K562 (cell line): ENCODE measurements around the gene ZNF500. TPM values are rescaled to one million over a fixed set of nuclear protein-coding genes. Genes with fewer than 3 reads are reported as not detected.

Source experiments
- ATAC-seq: fragments of 200-7000 bp; cut with Tn5 transposase; 3 replicates; pipeline ENCODE4 v1.9.1; 2020; ENCODE audit warnings: moderate library complexity
- BruUV-seq: library from RNA; stranded (reverse); fragments of 400-500 nt; replicated peaks from 2 replicates; lab custom pipeline; 2021; lab: Mats Ljungman, UMichigan
- CTCF ChIA-PET: fragments of 300-600 bp; formaldehyde crosslinking; extraction: SDS; loops from one replicate; lab custom pipeline; 2021; ENCODE audit warnings: low intra/inter-chr PET ratio; lab: Yijun Ruan, JAX
- POLR2A ChIA-PET: fragments of 300-600, 350-650 bp; sonication (Branson Sonifier 250); formaldehyde crosslinking; extraction: SDS; loops from one replicate; lab custom pipeline; 2021; ENCODE audit warnings: antibody characterized with exemption, inconsistent platforms; lab: Yijun Ruan, JAX
- DNase-seq, 4 experiments: peaks; one replicate each; pipeline versions ENCODE4 v3.0.0 to v3.0.0-alpha.2; 2011 to 2018; ENCODE audit warnings: low spot score in 3 of 4, mixed read lengths in 3 of 4; ENCODE audit errors: extremely low read depth in 1 of 4
- FAIRE-seq: peaks from 2 replicates; lab custom pipeline; 2011; peaks lifted over from hg19 to GRCh38; lab: Jason Lieb, UNC
- H2AFZ ChIP-seq: 2 replicates; pipeline ENCODE4 v1.6.0; 2011; ENCODE audit warnings: low read depth, low read length, control low read depth, inconsistent platforms
- H3K27ac ChIP-seq: fragments of 200-600 bp; 3 replicates; pipeline ENCODE4 v1.8.0; 2011; ENCODE audit warnings: low read depth, mild to moderate bottlenecking, control low read depth, inconsistent platforms, low read length, moderate library complexity, mixed read lengths; ENCODE audit errors: extremely low read depth
- H3K27me3 ChIP-seq, 2 experiments: fragments of 300-600 bp in 1 of 2; 2 replicates in 1 of 2; 3 replicates in 1 of 2; pipeline versions ENCODE4 v1.6.0 to v1.8.0; 2011; ENCODE audit warnings: inconsistent platforms in 2 of 2, low read length in 2 of 2, mild to moderate bottlenecking in 1 of 2, mixed read lengths in 1 of 2, moderate library complexity in 1 of 2; ENCODE audit not compliant: control insufficient read depth in 2 of 2, insufficient read depth in 2 of 2
- H3K36me3 ChIP-seq: fragments of 300-600 bp; 3 replicates; pipeline ENCODE4 v1.8.0; 2011; ENCODE audit warnings: mild to moderate bottlenecking, low read length, inconsistent platforms; ENCODE audit not compliant: control insufficient read depth, insufficient read depth
- H3K4me1 ChIP-seq, 2 experiments: fragments of 200-600 bp in 1 of 2; replicated peaks in 1 of 2; 2 replicates in 1 of 2; 3 replicates in 1 of 2; pipeline versions ENCODE4 v1.5.1 to v1.8.0; 2011; ENCODE audit warnings: inconsistent platforms in 2 of 2, low read length in 2 of 2, mild to moderate bottlenecking in 1 of 2, mixed read lengths in 1 of 2, moderate library complexity in 1 of 2; ENCODE audit not compliant: control insufficient read depth in 2 of 2, insufficient read depth in 2 of 2
- H3K4me2 ChIP-seq: 2 replicates; pipeline ENCODE4 v1.6.1; 2011; ENCODE audit warnings: low read length, control low read depth, inconsistent platforms, mixed read lengths; ENCODE audit not compliant: insufficient read depth
- H3K4me3 ChIP-seq: fragments of 200-600 bp; sonication (generic), shearing (Covaris generic); 2 replicates; pipeline ENCODE4 v1.5.1; 2016; ENCODE audit warnings: control low read depth, inconsistent platforms
- H3K79me2 ChIP-seq: fragments of 200-600 bp; 3 replicates; pipeline ENCODE4 v1.8.0; 2011; ENCODE audit warnings: low read length, inconsistent platforms; ENCODE audit not compliant: control insufficient read depth, insufficient read depth
- H3K9ac ChIP-seq, 2 experiments: 2 replicates each; pipeline versions ENCODE4 v1.6.0 to v1.6.1; 2011; ENCODE audit warnings: low read depth in 2 of 2, low read length in 2 of 2, control low read depth in 1 of 2, inconsistent platforms in 1 of 2, mild to moderate bottlenecking in 1 of 2, mixed read lengths in 1 of 2; ENCODE audit not compliant: insufficient read depth in 1 of 2
- H3K9me1 ChIP-seq: one replicate; pipeline ENCODE4 v1.6.0; 2011; ENCODE audit warnings: inconsistent platforms, mild to moderate bottlenecking, low read length, moderate library complexity; ENCODE audit not compliant: control insufficient read depth, insufficient read depth
- H3K9me3 ChIP-seq: replicated peaks from 2 replicates; pipeline ENCODE4 v1.5.1; 2011; ENCODE audit warnings: low read depth, low read length, inconsistent platforms; ENCODE audit not compliant: control insufficient read depth, insufficient read depth
- H4K20me1 ChIP-seq: replicated peaks from 2 replicates; pipeline ENCODE4 v1.6.1; 2011; ENCODE audit warnings: low read length, inconsistent platforms, mixed read lengths; ENCODE audit not compliant: control insufficient read depth, insufficient read depth
- BCOR ChIP-seq: fragments of 450-650 bp; IDR thresholded peaks from 2 replicates; pipeline ENCODE4 v1.6.1; 2016
- ELF1 ChIP-seq: fragments of 200-800 bp; sonication (Bioruptor generic); IDR thresholded peaks from 2 replicates; pipeline ENCODE4 v1.6.1; 2016; ENCODE audit warnings: missing genetic modification characterization, missing compliant biosample characterization
- HDAC2 ChIP-seq: fragments of 450-650 bp; IDR thresholded peaks from 2 replicates; pipeline ENCODE4 v1.6.1; 2016; ENCODE audit warnings: mild to moderate bottlenecking
- KDM1A ChIP-seq, 2 experiments: fragments of 450-650 bp; IDR thresholded peaks; 2 replicates each; pipeline ENCODE4 v1.6.1; 2016; ENCODE audit warnings: mild to moderate bottlenecking in 2 of 2
- RBM25 ChIP-seq: fragments of 200-400 bp; formaldehyde crosslinking; IDR thresholded peaks from 2 replicates; pipeline ENCODE4 v1.6.1; 2018; ENCODE audit warnings: low read length, low read depth, moderate library complexity; ENCODE audit not compliant: severe bottlenecking
- WGBS: fragments of 100-300 bp; shearing (Covaris generic); methylation state at CpG from one replicate; pipeline ENCODE4 v1.1.6; 2016; ENCODE audit warnings: low coverage, mixed read lengths; ENCODE audit not compliant: insufficient coverage; ENCODE audit errors: missing lambda C conversion rate; 5-methylcytosine and 5-hydroxymethylcytosine counted together
- in situ Hi-C: fragments of 300-500 bp; cut with MboI; formaldehyde crosslinking; loops from 4 replicates; pipeline ENCODE4 v1.15.0; 2018; ENCODE audit warnings: inconsistent platforms, mixed read lengths
- intact Hi-C: fragments of 100-400 bp; cut with micrococcal nuclease; formaldehyde crosslinking; loops from 2 replicates; pipeline ENCODE4 v1.14.2; 2022
- polyA plus RNA-seq, 8 experiments: library from polyadenylated mRNA; depleted of rRNA in 4 of 8; stranded (reverse) in 5 of 8; unstranded in 3 of 8; fragments of >200 nt; fragmentation: Nextera tagmentation in 2 of 8; fragmentation: Illumina TruSeq in 1 of 8; extraction: Ambion mirVana in 2 of 8; extraction: Trizol in 1 of 8; gene quantifications; 2 replicates each; pipeline versions ENCODE4 v1.2.1 to v1.2.3, GENCODE V29; 2011 to 2014; ENCODE audit warnings: inconsistent platforms in 1 of 8, missing spikeins in 1 of 8
- total RNA-seq, 7 experiments: library from RNA; depleted of rRNA in 6 of 7; stranded (reverse); fragments of >200 nt in 6 of 7; fragmentation: Illumina TruSeq in 2 of 7; extraction: Trizol in 2 of 7; gene quantifications; 2 replicates each; pipeline versions ENCODE4 v1.2.1 to v1.2.3, GENCODE V29; 2011 to 2021; ENCODE audit warnings: low replicate concordance in 1 of 7
- TF ChIP-seq, protein P1 (sequence below): fragments of 250-450 bp; sonication (Bioruptor Pico); IDR thresholded peaks from 2 replicates; pipeline ENCODE4 v1.8.0; 2021; ENCODE audit warnings: mild to moderate bottlenecking, moderate library complexity

ZNF500 gene
- total and polyA plus RNA-seq, 9 of the 15 experiments (the other 6 are each of a cell fraction or from before 2014, with no cell fraction given): 0.80 to 20.8 (median 5.3) TPM

DNA sequence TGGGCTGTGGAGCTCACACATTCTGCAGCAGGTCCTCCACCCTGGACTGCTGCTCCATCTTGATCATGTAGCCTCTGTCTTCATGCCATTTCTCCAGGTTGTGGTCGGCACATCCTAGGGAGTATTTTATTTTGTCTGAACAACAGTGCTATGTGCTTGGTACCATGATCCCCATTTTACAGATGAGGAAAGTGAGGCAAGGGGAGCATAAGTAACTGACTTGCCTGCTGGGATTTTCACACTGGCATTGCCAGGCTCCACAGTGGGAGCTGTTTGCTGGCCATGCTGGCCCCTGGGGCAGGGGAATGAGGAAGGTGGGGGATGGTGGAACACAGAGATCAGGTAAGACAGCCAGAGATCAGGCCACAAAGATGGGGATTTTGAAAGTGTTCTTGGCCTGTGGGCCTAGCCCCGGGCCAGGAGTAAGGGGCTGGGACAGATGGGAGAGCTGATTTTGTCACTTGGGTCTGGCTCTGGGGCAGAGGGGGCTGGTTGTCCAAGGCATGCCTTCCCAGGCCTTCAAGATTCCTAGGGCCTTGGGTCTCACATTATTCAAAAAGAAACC is 9.3 kb upstream of the ZNF500 start:
- no peak for DNase-seq
- no peaks in the 10 kb centered on the region for H3K9me1 ChIP-seq
- peaks cover 3 to 10% of the 10 kb centered on the region in 2 experiments; a peak in 3 of 5 replicates for H3K4me1 ChIP-seq
- H3K79me2 ChIP-seq: no peaks in the 10 kb centered on the region
- peak overlapping the region in 1 of 2 experiments; percentile 71; a peak in 2 of 4 replicates for H3K9ac ChIP-seq
- no peak for FAIRE-seq
- no peak for ATAC-seq
- no peak overlapping the region for H3K27ac ChIP-seq
- no peak for TF ChIP-seq ELF1 (tag)
- peak; percentile 58 for TF ChIP-seq RBM25
- TF ChIP-seq BCOR: peak; percentile 79
- TF ChIP-seq, protein P1, sequence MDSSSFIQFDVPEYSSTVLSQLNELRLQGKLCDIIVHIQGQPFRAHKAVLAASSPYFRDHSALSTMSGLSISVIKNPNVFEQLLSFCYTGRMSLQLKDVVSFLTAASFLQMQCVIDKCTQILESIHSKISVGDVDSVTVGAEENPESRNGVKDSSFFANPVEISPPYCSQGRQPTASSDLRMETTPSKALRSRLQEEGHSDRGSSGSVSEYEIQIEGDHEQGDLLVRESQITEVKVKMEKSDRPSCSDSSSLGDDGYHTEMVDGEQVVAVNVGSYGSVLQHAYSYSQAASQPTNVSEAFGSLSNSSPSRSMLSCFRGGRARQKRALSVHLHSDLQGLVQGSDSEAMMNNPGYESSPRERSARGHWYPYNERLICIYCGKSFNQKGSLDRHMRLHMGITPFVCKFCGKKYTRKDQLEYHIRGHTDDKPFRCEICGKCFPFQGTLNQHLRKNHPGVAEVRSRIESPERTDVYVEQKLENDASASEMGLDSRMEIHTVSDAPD (CRISPR knock-in tag): no peak
- peak; percentile 42; the same call in 1 of the 2 replicates for TF ChIP-seq HDAC2
- TF ChIP-seq KDM1A (IDR thresholded peaks at IDR 0.05): peak in 1 of 2 experiments; percentile 52; a peak in 1 of 4 replicates
- TF ChIP-seq, all 486 proteins: peak for 4
- ChIA-PET CTCF (no interaction called here), POLR2A (interaction anchor here (0.5 to 1.1 kb wide), 2 partner anchors 29 to 33 kb away, joined by 3 to 4 read pairs; no protein-coding TSS in a partner anchor)
- H4K20me1 ChIP-seq: no peaks in the 10 kb centered on the region
- no peaks in the 10 kb centered on the region for H3K36me3 ChIP-seq
- H3K4me3 ChIP-seq: no peak overlapping the region
- no TSS peak for BruUV-seq
- H3K9me3 ChIP-seq: no peaks in the 10 kb centered on the region
- H3K4me2 ChIP-seq: no peak overlapping the region
- no peak overlapping the region for H2AFZ ChIP-seq
- in situ Hi-C loops: no loop called here
- intact Hi-C loops: no loop called here
- 88% methylated on average over 1 of the region's 2 CpGs for WGBS
- no peaks in the 10 kb centered on the region for H3K27me3 ChIP-seq
